Lower leg skin (tissue), 3 donors: ENCODE data around the gene SLC25A38.

ENCODE experiments used
- POLR2A ChIP-seq, 2 donors: fragments of 450-650 bp; IDR thresholded peaks; one replicate each; pipeline ENCODE4 v1.6.1; 2016 to 2017; ENCODE audit warnings: antibody characterized with exemption in 2 of 2, mild to moderate bottlenecking in 1 of 2, moderate library complexity in 1 of 2
- TF ChIP-seq, protein P1 (sequence below), 3 donors: fragments of 450-650 bp; IDR thresholded peaks; one replicate each; pipeline ENCODE4 v1.5.1; 2016; ENCODE audit warnings: antibody characterized with exemption in 3 of 3, mild to moderate bottlenecking in 3 of 3, moderate library complexity in 2 of 3

DNA sequence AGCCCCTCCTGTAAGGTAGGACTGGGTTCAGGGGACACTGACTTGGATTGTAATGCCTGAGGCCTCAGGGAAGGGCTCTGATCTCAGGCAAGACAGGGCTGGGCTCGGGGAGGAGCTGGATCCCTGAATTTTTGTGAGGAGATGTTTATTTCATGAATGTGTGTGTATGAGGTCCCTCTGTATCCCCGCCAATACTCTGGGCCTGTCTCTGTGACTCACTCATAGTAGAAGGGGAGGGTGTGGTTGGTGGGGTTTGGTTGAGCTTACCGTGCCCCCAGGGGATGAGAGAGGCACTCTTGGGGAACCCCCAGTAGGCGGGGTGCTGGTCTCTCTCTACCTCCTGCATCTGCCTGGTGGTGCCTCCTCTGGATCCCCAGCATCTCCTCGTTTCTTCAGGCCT is 51.4 kb downstream of the SLC25A38 start:
- TF ChIP-seq, protein P1, sequence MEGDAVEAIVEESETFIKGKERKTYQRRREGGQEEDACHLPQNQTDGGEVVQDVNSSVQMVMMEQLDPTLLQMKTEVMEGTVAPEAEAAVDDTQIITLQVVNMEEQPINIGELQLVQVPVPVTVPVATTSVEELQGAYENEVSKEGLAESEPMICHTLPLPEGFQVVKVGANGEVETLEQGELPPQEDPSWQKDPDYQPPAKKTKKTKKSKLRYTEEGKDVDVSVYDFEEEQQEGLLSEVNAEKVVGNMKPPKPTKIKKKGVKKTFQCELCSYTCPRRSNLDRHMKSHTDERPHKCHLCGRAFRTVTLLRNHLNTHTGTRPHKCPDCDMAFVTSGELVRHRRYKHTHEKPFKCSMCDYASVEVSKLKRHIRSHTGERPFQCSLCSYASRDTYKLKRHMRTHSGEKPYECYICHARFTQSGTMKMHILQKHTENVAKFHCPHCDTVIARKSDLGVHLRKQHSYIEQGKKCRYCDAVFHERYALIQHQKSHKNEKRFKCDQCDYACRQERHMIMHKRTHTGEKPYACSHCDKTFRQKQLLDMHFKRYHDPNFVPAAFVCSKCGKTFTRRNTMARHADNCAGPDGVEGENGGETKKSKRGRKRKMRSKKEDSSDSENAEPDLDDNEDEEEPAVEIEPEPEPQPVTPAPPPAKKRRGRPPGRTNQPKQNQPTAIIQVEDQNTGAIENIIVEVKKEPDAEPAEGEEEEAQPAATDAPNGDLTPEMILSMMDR (IDR thresholded peaks at IDR 0.05) = no peak
- TF ChIP-seq POLR2A (IDR thresholded peaks at IDR 0.05) = no peak
